ENCODE results near the gene KDM4C.

DNA sequence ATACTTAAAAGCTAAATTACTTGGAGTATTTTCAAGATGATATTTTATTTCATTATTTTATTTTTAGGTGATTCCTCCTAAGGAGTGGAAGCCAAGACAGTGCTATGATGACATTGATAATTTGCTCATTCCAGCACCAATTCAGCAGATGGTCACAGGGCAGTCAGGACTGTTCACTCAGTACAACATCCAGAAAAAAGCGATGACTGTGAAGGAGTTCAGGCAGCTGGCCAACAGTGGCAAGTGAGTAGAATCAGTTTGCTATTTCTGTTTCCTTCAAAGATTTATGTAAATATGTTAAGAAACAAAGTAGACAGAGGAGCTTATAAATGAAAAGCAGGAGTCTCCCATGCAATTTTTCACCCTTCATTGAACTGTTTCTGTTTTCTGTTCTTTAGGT lies 47.8 kb downstream of the KDM4C start:
- TF ChIP-seq, protein P1, sequence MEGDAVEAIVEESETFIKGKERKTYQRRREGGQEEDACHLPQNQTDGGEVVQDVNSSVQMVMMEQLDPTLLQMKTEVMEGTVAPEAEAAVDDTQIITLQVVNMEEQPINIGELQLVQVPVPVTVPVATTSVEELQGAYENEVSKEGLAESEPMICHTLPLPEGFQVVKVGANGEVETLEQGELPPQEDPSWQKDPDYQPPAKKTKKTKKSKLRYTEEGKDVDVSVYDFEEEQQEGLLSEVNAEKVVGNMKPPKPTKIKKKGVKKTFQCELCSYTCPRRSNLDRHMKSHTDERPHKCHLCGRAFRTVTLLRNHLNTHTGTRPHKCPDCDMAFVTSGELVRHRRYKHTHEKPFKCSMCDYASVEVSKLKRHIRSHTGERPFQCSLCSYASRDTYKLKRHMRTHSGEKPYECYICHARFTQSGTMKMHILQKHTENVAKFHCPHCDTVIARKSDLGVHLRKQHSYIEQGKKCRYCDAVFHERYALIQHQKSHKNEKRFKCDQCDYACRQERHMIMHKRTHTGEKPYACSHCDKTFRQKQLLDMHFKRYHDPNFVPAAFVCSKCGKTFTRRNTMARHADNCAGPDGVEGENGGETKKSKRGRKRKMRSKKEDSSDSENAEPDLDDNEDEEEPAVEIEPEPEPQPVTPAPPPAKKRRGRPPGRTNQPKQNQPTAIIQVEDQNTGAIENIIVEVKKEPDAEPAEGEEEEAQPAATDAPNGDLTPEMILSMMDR (IDR thresholded peaks at IDR 0.05) = no peak
- no peak for TF ChIP-seq POLR2A (IDR thresholded peaks at IDR 0.05; ENCODE audit: low read depth)
